IMR-90 (cell line): ENCODE measurements around the gene SLC35D1. TPM values are rescaled to one million over a fixed set of nuclear protein-coding genes. Genes with fewer than 3 reads are reported as not detected.

ENCODE experiments used
- ATAC-seq: fragments of 200-7000 bp; cut with Tn5 transposase; 2 replicates; pipeline ENCODE4 v1.9.1; 2020; ENCODE audit warnings: low read depth, mild to moderate bottlenecking, moderate library complexity
- BruUV-seq: library from RNA; stranded (reverse); fragments of 400-500 nt; replicated peaks from 2 replicates; lab custom pipeline; 2021; lab: Mats Ljungman, UMichigan
- CTCF ChIA-PET: fragments of 300-600 bp; formaldehyde crosslinking; extraction: SDS; loops from one replicate; lab custom pipeline; 2021; ENCODE audit warnings: antibody characterized with exemption; lab: Yijun Ruan, JAX
- POLR2A ChIA-PET: fragments of 300-600 bp; sonication (Branson Sonifier 250); formaldehyde crosslinking; loops from one replicate; lab custom pipeline; 2022; ENCODE audit warnings: antibody characterized with exemption; ENCODE audit not compliant: unreplicated experiment; lab: Charles Lee
- DNase-seq: peaks from one replicate; pipeline ENCODE4 v3.0.0; 2013
- H2AFZ ChIP-seq: replicated peaks from 2 replicates; pipeline ENCODE3; 2013; ENCODE audit warnings: low read length, mild to moderate bottlenecking; ENCODE audit not compliant: poor library complexity
- H2AK5ac ChIP-seq: 2 replicates; pipeline ENCODE4 v1.6.1; 2013; ENCODE audit warnings: low read depth, low read length, inconsistent platforms
- H2AK9ac ChIP-seq: replicated peaks from 2 replicates; pipeline ENCODE3; 2013; ENCODE audit warnings: mild to moderate bottlenecking, low read depth, low read length, moderate library complexity; ENCODE audit not compliant: poor library complexity
- H2BK120ac ChIP-seq: 2 replicates; pipeline ENCODE4 v1.6.1; 2013; ENCODE audit warnings: low read depth, low read length, inconsistent platforms
- H2BK15ac ChIP-seq: 3 replicates; pipeline ENCODE4 v1.6.1; 2013; ENCODE audit warnings: low read depth, low read length, inconsistent platforms
- H2BK20ac ChIP-seq: 2 replicates; pipeline ENCODE4 v1.6.1; 2013; ENCODE audit warnings: low read depth, mild to moderate bottlenecking, inconsistent platforms, low read length, moderate library complexity
- H2BK5ac ChIP-seq: 2 replicates; pipeline ENCODE4 v1.6.1; 2013; ENCODE audit warnings: mild to moderate bottlenecking, low read depth, low read length, inconsistent platforms; ENCODE audit not compliant: poor library complexity, severe bottlenecking
- H3K14ac ChIP-seq: replicated peaks from 2 replicates; pipeline ENCODE4 v1.6.1; 2013; ENCODE audit warnings: low read depth, low read length, inconsistent platforms
- H3K18ac ChIP-seq: 2 replicates; pipeline ENCODE4 v1.6.1; 2013; ENCODE audit warnings: low read depth, low read length, control low read depth
- H3K23ac ChIP-seq: 2 replicates; pipeline ENCODE4 v1.6.1; 2013; ENCODE audit warnings: low read depth, low read length, inconsistent platforms
- H3K27ac ChIP-seq: 2 replicates; pipeline ENCODE4 v1.5.1; 2013; ENCODE audit warnings: mild to moderate bottlenecking, control low read depth, low read length; ENCODE audit not compliant: insufficient read depth
- H3K27me3 ChIP-seq: 2 replicates; pipeline ENCODE4 v1.6.1; 2013; ENCODE audit warnings: low read length; ENCODE audit not compliant: control insufficient read depth, insufficient read depth
- H3K36me3 ChIP-seq: 2 replicates; pipeline ENCODE4 v1.6.1; 2013; ENCODE audit warnings: low read length, mixed read lengths; ENCODE audit not compliant: control insufficient read depth, insufficient read depth
- H3K4ac ChIP-seq: 2 replicates; pipeline ENCODE4 v1.6.1; 2013; ENCODE audit warnings: low read depth, low read length, inconsistent platforms
- H3K4me1 ChIP-seq: 2 replicates; pipeline ENCODE4 v1.6.1; 2013; ENCODE audit warnings: low read length, mixed read lengths; ENCODE audit not compliant: control insufficient read depth, insufficient read depth
- H3K4me2 ChIP-seq: 2 replicates; pipeline ENCODE4 v1.6.1; 2013; ENCODE audit warnings: low read depth, mild to moderate bottlenecking, control low read depth, low read length, moderate library complexity
- H3K4me3 ChIP-seq: 2 replicates; pipeline ENCODE4 v1.5.1; 2013; ENCODE audit warnings: low read depth, mild to moderate bottlenecking, control low read depth, low read length, moderate library complexity; ENCODE audit not compliant: insufficient read depth
- H3K56ac ChIP-seq: 2 replicates; pipeline ENCODE4 v1.6.1; 2013; ENCODE audit warnings: low read length, inconsistent platforms; ENCODE audit not compliant: insufficient read depth; ENCODE audit errors: extremely low read depth
- H3K79me1 ChIP-seq, 2 experiments: 2 replicates each; pipeline ENCODE4 v1.6.1; 2013; ENCODE audit warnings: low read length in 2 of 2, inconsistent platforms in 1 of 2, low read depth in 1 of 2
- H3K9ac ChIP-seq: 2 replicates; pipeline ENCODE4 v1.6.1; 2013; ENCODE audit warnings: low read depth, low read length, control low read depth
- H3K9me1 ChIP-seq: 2 replicates; pipeline ENCODE4 v1.6.1; 2013; ENCODE audit warnings: low read length, inconsistent platforms; ENCODE audit not compliant: insufficient read depth
- H3K9me3 ChIP-seq: 2 replicates; pipeline ENCODE4 v1.6.1; 2013; ENCODE audit warnings: low read length; ENCODE audit not compliant: control insufficient read depth, insufficient read depth
- H4K20me1 ChIP-seq: 2 replicates; pipeline ENCODE4 v1.6.1; 2013; ENCODE audit warnings: low read length, inconsistent platforms; ENCODE audit not compliant: insufficient read depth
- H4K5ac ChIP-seq: 2 replicates; pipeline ENCODE4 v1.6.1; 2013; ENCODE audit warnings: mild to moderate bottlenecking, low read depth, low read length, control low read depth
- H4K8ac ChIP-seq, 2 experiments: 2 replicates each; pipeline ENCODE4 v1.6.1; 2013; ENCODE audit warnings: low read depth in 2 of 2, low read length in 2 of 2, control low read depth in 1 of 2, inconsistent platforms in 1 of 2
- H4K91ac ChIP-seq: 2 replicates; pipeline ENCODE4 v1.6.1; 2013; ENCODE audit warnings: low read depth, low read length, inconsistent platforms; ENCODE audit not compliant: insufficient read depth
- BHLHE40 ChIP-seq: fragments of 150-350 bp; IDR thresholded peaks from 2 replicates; pipeline ENCODE4 v1.6.1; 2016; ENCODE audit warnings: mild to moderate bottlenecking, low read depth, low read length
- CEBPB ChIP-seq: IDR thresholded peaks from 2 replicates; pipeline ENCODE4 v1.6.1; 2012; ENCODE audit warnings: low read depth, low read length, improper control_type of control experiment
- CHD1 ChIP-seq: IDR thresholded peaks from 2 replicates; pipeline ENCODE4 v1.6.1; 2012; ENCODE audit warnings: low read depth, low read length, improper control_type of control experiment
- CTCF ChIP-seq: conservative IDR thresholded peaks from 2 replicates; pipeline ENCODE4 v1.5.1; 2012; ENCODE audit warnings: mild to moderate bottlenecking, low read depth, low read length, improper control_type of control experiment
- ELK1 ChIP-seq: fragments of 150-350 bp; IDR thresholded peaks from 2 replicates; pipeline ENCODE4 v1.6.1; 2016; ENCODE audit warnings: low read depth, mild to moderate bottlenecking, low read length, moderate library complexity, borderline replicate concordance
- FOS ChIP-seq: fragments of 150-350 bp; IDR thresholded peaks from 2 replicates; pipeline ENCODE4 v1.6.1; 2016; ENCODE audit warnings: low read depth, low read length
- MAFK ChIP-seq: IDR thresholded peaks from 2 replicates; pipeline ENCODE4 v1.6.1; 2012; ENCODE audit warnings: low read depth, low read length, improper control_type of control experiment
- MAZ ChIP-seq: IDR thresholded peaks from 2 replicates; pipeline ENCODE4 v1.6.1; 2012; ENCODE audit warnings: low read depth, mild to moderate bottlenecking, low read length, improper control_type of control experiment, moderate library complexity, borderline replicate concordance
- MXI1 ChIP-seq: IDR thresholded peaks from 2 replicates; pipeline ENCODE4 v1.6.1; 2012; ENCODE audit warnings: low read depth, mild to moderate bottlenecking, low read length, moderate library complexity, borderline replicate concordance
- NFE2L2 ChIP-seq: fragments of 150-350 bp; IDR thresholded peaks from 2 replicates; pipeline ENCODE4 v1.6.1; 2016; ENCODE audit warnings: low read depth, mild to moderate bottlenecking, low read length
- POLR2A ChIP-seq: IDR thresholded peaks from 2 replicates; pipeline ENCODE4 v1.6.1; 2012; ENCODE audit warnings: mild to moderate bottlenecking, low read depth, low read length
- RAD21 ChIP-seq: IDR thresholded peaks from 2 replicates; pipeline ENCODE4 v1.6.1; 2012; ENCODE audit warnings: low read length, improper control_type of control experiment
- RCOR1 ChIP-seq: IDR thresholded peaks from 2 replicates; pipeline ENCODE4 v1.6.1; 2012; ENCODE audit warnings: mild to moderate bottlenecking, low read length, improper control_type of control experiment; ENCODE audit not compliant: insufficient replicate concordance
- RFX5 ChIP-seq: IDR thresholded peaks from 2 replicates; pipeline ENCODE4 v1.8.0; 2012; ENCODE audit warnings: low read depth, mild to moderate bottlenecking, low read length, moderate library complexity
- SMC3 ChIP-seq: fragments of 150-350 bp; IDR thresholded peaks from 2 replicates; pipeline ENCODE4 v1.6.1; 2016; ENCODE audit warnings: low read depth, mild to moderate bottlenecking, antibody characterized with exemption, low read length, moderate library complexity
- USF2 ChIP-seq: fragments of 150-350 bp; IDR thresholded peaks from 2 replicates; pipeline ENCODE4 v1.6.1; 2017; ENCODE audit warnings: mild to moderate bottlenecking, antibody characterized with exemption, low read length, low read depth
- WGBS, 2 experiments: methylation state at CpG; one replicate each; pipeline versions ENCODE4 v1.1.5 to v1.1.7; 2013; ENCODE audit warnings: missing lambda C conversion rate in 2 of 2; ENCODE audit not compliant: insufficient read length in 1 of 2; ENCODE audit errors: extremely low coverage in 2 of 2; 5-methylcytosine and 5-hydroxymethylcytosine counted together
- dilution Hi-C: fragments of 300-500 bp; cut with HindIII; formaldehyde crosslinking; loops from one replicate; pipeline ENCODE4 v1.14.3; 2018; ENCODE audit warnings: low sequenced_read_pairs; ENCODE audit not compliant: unreplicated experiment
- in situ Hi-C: fragments of 300-500 bp; cut with MboI; formaldehyde crosslinking; loops from 3 replicates; pipeline ENCODE4 v1.14.3; 2019; ENCODE audit warnings: low sequenced_read_pairs, inconsistent platforms, mixed read lengths
- intact Hi-C: fragments of 100-400 bp; cut with micrococcal nuclease; formaldehyde crosslinking; loops from 2 replicates; pipeline ENCODE4 v1.10.0; 2022
- polyA plus RNA-seq, 3 experiments: library from polyadenylated mRNA; depleted of rRNA; stranded (reverse); fragments of >200 nt; gene quantifications; 2 replicates each; pipeline ENCODE4 v1.2.3, GENCODE V29; 2012; ENCODE audit warnings: low replicate concordance in 1 of 3
- total RNA-seq: library from RNA; depleted of rRNA; stranded (reverse); fragments of >200 nt; gene quantifications from 2 replicates; pipeline ENCODE4 v1.2.3, GENCODE V29; 2012

The SLC35D1 gene
- total and polyA plus RNA-seq, 2 of the 4 experiments (the other 2 are of a cell fraction): 7.2 to 16.3 TPM

GRCh38 chr1:67089685-67090208 lies 35.8 kb upstream of the SLC35D1 start:
- Histone ChIP-seq H2AK5ac (no peak overlapping the region), H2AK9ac (no peak overlapping the region), H3K4ac (no peak overlapping the region), H3K79me1 (no peaks in the 10 kb centered on the region), H3K18ac (no peak overlapping the region), H4K5ac (no peak overlapping the region), H4K91ac (no peak overlapping the region), H2BK5ac (no peak overlapping the region), H3K27ac (no peak overlapping the region), H2BK120ac (no peak overlapping the region), H3K23ac (no peak overlapping the region), H3K36me3 (no peaks in the 10 kb centered on the region), H4K8ac (no peak overlapping the region), H2BK20ac (no peak overlapping the region), H3K9me3 (no peaks in the 10 kb centered on the region; the same call in 1 of the 2 replicates), H3K27me3 (no peaks in the 10 kb centered on the region; the same call in 1 of the 2 replicates), H2AFZ (no peak overlapping the region), H3K4me1 (no peaks in the 10 kb centered on the region), H3K4me2 (no peak overlapping the region), H3K56ac (no peak overlapping the region), H3K14ac (no peak overlapping the region), H3K9me1 (no peaks in the 10 kb centered on the region), H4K20me1 (no peaks in the 10 kb centered on the region), H2BK15ac (no peak overlapping the region), H3K9ac (no peak overlapping the region), H3K4me3 (no peak overlapping the region)
- dilution Hi-C loops: no loop called here
- CTCF ChIA-PET: no interaction called here
- no TSS peak for BruUV-seq
- no peak for ATAC-seq
- POLR2A ChIA-PET: no interaction called here
- no CpG with 5 or more reads among the region's 1 CpG for WGBS, 2 experiments
- TF ChIP-seq ELK1: no peak
- no peak for TF ChIP-seq MXI1
- TF ChIP-seq USF2: no peak
- no peak for TF ChIP-seq MAZ
- TF ChIP-seq CHD1: no peak
- no peak for TF ChIP-seq FOS
- no peak for TF ChIP-seq NFE2L2
- TF ChIP-seq CTCF: no peak
- no peak for TF ChIP-seq BHLHE40
- no peak for TF ChIP-seq POLR2A
- no peak for TF ChIP-seq CEBPB
- no peak for TF ChIP-seq RFX5
- no peak for TF ChIP-seq SMC3
- no peak for TF ChIP-seq RAD21
- no peak for TF ChIP-seq MAFK
- no peak for TF ChIP-seq RCOR1
- DNase-seq: no peak
- intact Hi-C loops: no loop called here
- in situ Hi-C loops: no loop called here
